K562 (cell line): ENCODE results near the gene AP1M2. TPM values are rescaled to one million over a fixed set of nuclear protein-coding genes. Genes with fewer than 3 reads are reported as not detected.

Experiments
- BHLHE40 ChIP-seq: IDR thresholded peaks from 2 replicates; pipeline ENCODE4 v1.6.1; 2011; ENCODE audit warnings: low read length, improper control_type of control experiment
- EP400 ChIP-seq: fragments of 450-650 bp; IDR thresholded peaks from 2 replicates; pipeline ENCODE4 v1.6.1; 2017; ENCODE audit warnings: antibody characterized with exemption, mild to moderate bottlenecking, moderate library complexity
- NR4A1 ChIP-seq, 2 experiments: fragments of 250-450 bp in 1 of 2; fragments of 450-650 bp in 1 of 2; sonication (Bioruptor Pico) in 1 of 2; IDR thresholded peaks; 2 replicates each; pipeline versions ENCODE4 v1.4.0 to v1.6.1; 2016 to 2020; ENCODE audit warnings: mild to moderate bottlenecking in 2 of 2, missing compliant biosample characterization in 1 of 2, missing genetic modification characterization in 1 of 2, moderate library complexity in 1 of 2
- SMC3 ChIP-seq: conservative IDR thresholded peaks from 2 replicates; pipeline ENCODE4 v1.6.1; 2011; ENCODE audit warnings: low read depth, low read length, improper control_type of control experiment; ENCODE audit not compliant: insufficient read depth
- polyA plus RNA-seq, 8 experiments: library from polyadenylated mRNA; depleted of rRNA in 4 of 8; stranded (reverse) in 5 of 8; unstranded in 3 of 8; fragments of >200 nt; fragmentation: Nextera tagmentation in 2 of 8; fragmentation: Illumina TruSeq in 1 of 8; extraction: Ambion mirVana in 2 of 8; extraction: Trizol in 1 of 8; gene quantifications; 2 replicates each; pipeline versions ENCODE4 v1.2.1 to v1.2.3, GENCODE V29; 2011 to 2014; ENCODE audit warnings: inconsistent platforms in 1 of 8, missing spikeins in 1 of 8
- total RNA-seq, 7 experiments: library from RNA; depleted of rRNA in 6 of 7; stranded (reverse); fragments of >200 nt in 6 of 7; fragmentation: Illumina TruSeq in 2 of 7; extraction: Trizol in 2 of 7; gene quantifications; 2 replicates each; pipeline versions ENCODE4 v1.2.1 to v1.2.3, GENCODE V29; 2011 to 2021; ENCODE audit warnings: low replicate concordance in 1 of 7
- TF ChIP-seq, protein P1 (sequence below): fragments of 450-650 bp; formaldehyde crosslinking; IDR thresholded peaks from 2 replicates; pipeline ENCODE4 v1.4.0; 2020; ENCODE audit warnings: mild to moderate bottlenecking
- TF ChIP-seq, protein P2 (sequence below): fragments of 200-800 bp; sonication (Bioruptor generic); IDR thresholded peaks from 2 replicates; pipeline ENCODE4 v1.6.1; 2016; ENCODE audit warnings: missing genetic modification characterization, missing compliant biosample characterization
- TF ChIP-seq, protein P3 (sequence below): fragments of 250-450 bp; sonication (Bioruptor Pico); IDR thresholded peaks from 2 replicates; pipeline ENCODE4 v1.5.0; 2020; ENCODE audit warnings: mild to moderate bottlenecking

AP1M2 gene
- total and polyA plus RNA-seq, 9 of the 15 experiments (the other 6 are each of a cell fraction or from before 2014, with no cell fraction given) = 0.33 to 1.4 (median 0.89) TPM; not detected in 1

DNA sequence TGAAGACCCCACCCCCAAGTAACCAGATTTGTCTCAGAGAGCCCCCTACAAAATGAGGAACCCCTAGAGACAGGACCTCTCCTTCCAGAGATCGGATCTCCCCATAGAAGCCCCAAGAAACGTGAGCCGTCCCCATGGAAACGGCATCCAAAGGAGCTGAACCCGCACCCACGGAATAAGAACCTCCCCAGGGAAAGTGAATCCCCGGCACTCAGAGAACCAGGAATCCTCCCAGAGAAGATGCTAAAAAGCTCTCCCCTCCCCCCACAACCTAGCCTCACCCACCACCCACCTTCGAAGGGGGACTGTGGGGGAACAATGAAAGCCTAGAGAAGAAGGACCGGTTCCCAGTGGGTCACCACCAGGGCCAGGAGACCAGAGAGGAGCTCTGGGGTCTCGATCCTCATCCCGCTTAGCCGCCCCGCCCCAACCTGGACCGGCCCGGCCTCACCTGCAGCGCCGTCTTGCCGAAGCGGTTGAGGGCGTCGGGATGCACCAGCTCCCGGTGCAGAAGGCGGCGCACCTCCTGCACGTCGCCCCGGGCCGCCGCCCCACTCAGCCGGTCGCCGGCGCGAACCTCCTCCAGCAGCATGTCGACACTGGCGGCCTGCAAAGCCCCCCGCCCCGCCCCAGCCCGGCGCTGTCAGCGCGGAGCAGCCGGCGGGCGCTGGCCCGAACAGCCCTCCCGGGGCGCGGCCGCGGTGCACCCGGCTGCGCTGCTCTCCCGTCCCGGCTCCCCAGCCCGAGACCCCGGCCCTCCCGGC lies 18.9 kb downstream of the AP1M2 start (continued):
- TF ChIP-seq NR4A1 (CRISPR knock-in tag; IDR thresholded peaks at IDR 0.05) (no peak), NR4A1 (tag; IDR thresholded peaks at IDR 0.05) (no peak), BHLHE40 (peak; percentile 68), EP400 (no peak), SMC3 (no peak)
- TF ChIP-seq, protein P1, sequence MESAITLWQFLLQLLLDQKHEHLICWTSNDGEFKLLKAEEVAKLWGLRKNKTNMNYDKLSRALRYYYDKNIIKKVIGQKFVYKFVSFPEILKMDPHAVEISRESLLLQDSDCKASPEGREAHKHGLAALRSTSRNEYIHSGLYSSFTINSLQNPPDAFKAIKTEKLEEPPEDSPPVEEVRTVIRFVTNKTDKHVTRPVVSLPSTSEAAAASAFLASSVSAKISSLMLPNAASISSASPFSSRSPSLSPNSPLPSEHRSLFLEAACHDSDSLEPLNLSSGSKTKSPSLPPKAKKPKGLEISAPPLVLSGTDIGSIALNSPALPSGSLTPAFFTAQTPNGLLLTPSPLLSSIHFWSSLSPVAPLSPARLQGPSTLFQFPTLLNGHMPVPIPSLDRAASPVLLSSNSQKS (CRISPR knock-in tag) = no peak
- TF ChIP-seq, protein P2, sequence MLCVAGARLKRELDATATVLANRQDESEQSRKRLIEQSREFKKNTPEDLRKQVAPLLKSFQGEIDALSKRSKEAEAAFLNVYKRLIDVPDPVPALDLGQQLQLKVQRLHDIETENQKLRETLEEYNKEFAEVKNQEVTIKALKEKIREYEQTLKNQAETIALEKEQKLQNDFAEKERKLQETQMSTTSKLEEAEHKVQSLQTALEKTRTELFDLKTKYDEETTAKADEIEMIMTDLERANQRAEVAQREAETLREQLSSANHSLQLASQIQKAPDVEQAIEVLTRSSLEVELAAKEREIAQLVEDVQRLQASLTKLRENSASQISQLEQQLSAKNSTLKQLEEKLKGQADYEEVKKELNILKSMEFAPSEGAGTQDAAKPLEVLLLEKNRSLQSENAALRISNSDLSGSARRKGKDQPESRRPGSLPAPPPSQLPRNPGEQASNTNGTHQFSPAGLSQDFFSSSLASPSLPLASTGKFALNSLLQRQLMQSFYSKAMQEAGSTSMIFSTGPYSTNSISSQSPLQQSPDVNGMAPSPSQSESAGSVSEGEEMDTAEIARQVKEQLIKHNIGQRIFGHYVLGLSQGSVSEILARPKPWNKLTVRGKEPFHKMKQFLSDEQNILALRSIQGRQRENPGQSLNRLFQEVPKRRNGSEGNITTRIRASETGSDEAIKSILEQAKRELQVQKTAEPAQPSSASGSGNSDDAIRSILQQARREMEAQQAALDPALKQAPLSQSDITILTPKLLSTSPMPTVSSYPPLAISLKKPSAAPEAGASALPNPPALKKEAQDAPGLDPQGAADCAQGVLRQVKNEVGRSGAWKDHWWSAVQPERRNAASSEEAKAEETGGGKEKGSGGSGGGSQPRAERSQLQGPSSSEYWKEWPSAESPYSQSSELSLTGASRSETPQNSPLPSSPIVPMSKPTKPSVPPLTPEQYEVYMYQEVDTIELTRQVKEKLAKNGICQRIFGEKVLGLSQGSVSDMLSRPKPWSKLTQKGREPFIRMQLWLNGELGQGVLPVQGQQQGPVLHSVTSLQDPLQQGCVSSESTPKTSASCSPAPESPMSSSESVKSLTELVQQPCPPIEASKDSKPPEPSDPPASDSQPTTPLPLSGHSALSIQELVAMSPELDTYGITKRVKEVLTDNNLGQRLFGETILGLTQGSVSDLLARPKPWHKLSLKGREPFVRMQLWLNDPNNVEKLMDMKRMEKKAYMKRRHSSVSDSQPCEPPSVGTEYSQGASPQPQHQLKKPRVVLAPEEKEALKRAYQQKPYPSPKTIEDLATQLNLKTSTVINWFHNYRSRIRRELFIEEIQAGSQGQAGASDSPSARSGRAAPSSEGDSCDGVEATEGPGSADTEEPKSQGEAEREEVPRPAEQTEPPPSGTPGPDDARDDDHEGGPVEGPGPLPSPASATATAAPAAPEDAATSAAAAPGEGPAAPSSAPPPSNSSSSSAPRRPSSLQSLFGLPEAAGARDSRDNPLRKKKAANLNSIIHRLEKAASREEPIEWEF (CRISPR knock-in tag) = no peak
- TF ChIP-seq, protein P3, sequence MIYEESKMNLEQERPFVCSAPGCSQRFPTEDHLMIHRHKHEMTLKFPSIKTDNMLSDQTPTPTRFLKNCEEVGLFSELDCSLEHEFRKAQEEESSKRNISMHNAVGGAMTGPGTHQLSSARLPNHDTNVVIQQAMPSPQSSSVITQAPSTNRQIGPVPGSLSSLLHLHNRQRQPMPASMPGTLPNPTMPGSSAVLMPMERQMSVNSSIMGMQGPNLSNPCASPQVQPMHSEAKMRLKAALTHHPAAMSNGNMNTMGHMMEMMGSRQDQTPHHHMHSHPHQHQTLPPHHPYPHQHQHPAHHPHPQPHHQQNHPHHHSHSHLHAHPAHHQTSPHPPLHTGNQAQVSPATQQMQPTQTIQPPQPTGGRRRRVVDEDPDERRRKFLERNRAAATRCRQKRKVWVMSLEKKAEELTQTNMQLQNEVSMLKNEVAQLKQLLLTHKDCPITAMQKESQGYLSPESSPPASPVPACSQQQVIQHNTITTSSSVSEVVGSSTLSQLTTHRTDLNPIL (CRISPR knock-in tag) = no peak
